Natural killer cell (primary cell): ENCODE data around the gene CALML6. TPM values are rescaled to one million over a fixed set of nuclear protein-coding genes. Genes with fewer than 3 reads are reported as not detected.
A peak's percentile ranks its signal among the peaks of the same experiment; 100 is the strongest.
"Not testable (repeated sequence)": the region's sequence is repeated elsewhere in the genome, so short reads cannot be mapped to it uniquely, and the experiment has no call there.

Experiments
- ATAC-seq, 3 donors: fragments of 150-1000 bp in 2 of 3; fragments of 200-7000 bp in 1 of 3; cut with Tn5 transposase; 1 replicate in 1 of 3; 2 replicates in 2 of 3; pipeline ENCODE4 v1.10.0; 2021; ENCODE audit warnings: mild to moderate bottlenecking in 2 of 3, moderate library complexity in 2 of 3
- DNase-seq, 2 donors: peaks; one replicate each; pipeline versions ENCODE4 v3.0.0 to v3.0.0-alpha.2; 2013 to 2021; ENCODE audit warnings: mixed read lengths in 1 of 2
- H3K27ac ChIP-seq: one replicate; pipeline ENCODE4 v1.5.1; 2013; ENCODE audit warnings: mild to moderate bottlenecking, low read length
- H3K27me3 ChIP-seq: one replicate; pipeline ENCODE4 v1.6.1; 2013; ENCODE audit warnings: low read length; ENCODE audit not compliant: control insufficient read depth, insufficient read depth
- H3K36me3 ChIP-seq: one replicate; pipeline ENCODE4 v1.6.1; 2013; ENCODE audit warnings: low read length; ENCODE audit not compliant: control insufficient read depth, insufficient read depth
- H3K4me1 ChIP-seq: one replicate; pipeline ENCODE4 v1.6.1; 2013; ENCODE audit warnings: low read length; ENCODE audit not compliant: control insufficient read depth, insufficient read depth
- H3K4me3 ChIP-seq: one replicate; pipeline ENCODE4 v1.5.1; 2013; ENCODE audit warnings: low read length
- H3K9me3 ChIP-seq: one replicate; pipeline ENCODE4 v1.6.1; 2013; ENCODE audit warnings: low read length; ENCODE audit not compliant: control insufficient read depth, insufficient read depth
- H3K27ac Mint-ChIP-seq, 2 donors: one replicate each; pipeline ENCODE4 v1.8.0; 2022; ENCODE audit warnings: mild to moderate bottlenecking in 2 of 2, mixed read lengths in 2 of 2, moderate library complexity in 1 of 2
- H3K27me3 Mint-ChIP-seq, 2 donors: one replicate each; pipeline ENCODE4 v1.8.0; 2022; ENCODE audit warnings: low read depth in 2 of 2, mixed read lengths in 2 of 2
- H3K36me3 Mint-ChIP-seq: one replicate; pipeline ENCODE4 v1.8.0; 2022; ENCODE audit warnings: mixed read lengths
- H3K4me1 Mint-ChIP-seq, 2 donors: one replicate each; pipeline ENCODE4 v1.8.0; 2022; ENCODE audit warnings: mixed read lengths in 2 of 2
- H3K4me3 Mint-ChIP-seq: one replicate; pipeline ENCODE4 v1.8.0; 2022; ENCODE audit warnings: mild to moderate bottlenecking, moderate library complexity, mixed read lengths
- H3K9me3 Mint-ChIP-seq, 2 donors: one replicate each; pipeline ENCODE4 v1.8.0; 2022; ENCODE audit warnings: mixed read lengths in 2 of 2
- WGBS: methylation state at CpG from one replicate; pipeline ENCODE4 v1.1.7; 2013; ENCODE audit warnings: missing lambda C conversion rate; ENCODE audit not compliant: insufficient coverage; 5-methylcytosine and 5-hydroxymethylcytosine counted together
- intact Hi-C: fragments of 100-400 bp; cut with micrococcal nuclease; formaldehyde crosslinking; loops from one replicate; pipeline ENCODE4 v1.14.2; 2022
- total RNA-seq, 4 donors: library from RNA; stranded (reverse); fragments of 120-200 nt in 1 of 4; gene quantifications; one replicate each; pipeline versions ENCODE4 v1.2.3 to v1.2.4, GENCODE V29; 2013 to 2022
- TF ChIP-seq, protein P1 (sequence below): fragments of 200-600 bp; IDR thresholded peaks from one replicate; pipeline ENCODE4 v1.8.0; 2022; ENCODE audit warnings: antibody characterized with exemption

CALML6 gene
- total RNA-seq, 3 donors from 2014 or later (not counting 1 experiment from before 2014, with no cell fraction given), result 2.1 to 3.9 (median 2.9) TPM

GRCh38 chr1:1880617-1881312, 34.3 kb upstream of the CALML6 start:
- H3K9me3 Mint-ChIP-seq, result no peaks in the 10 kb centered on the region
- Histone ChIP-seq H3K27ac (peak overlapping the region; percentile 38), H3K9me3 (no peaks in the 10 kb centered on the region), H3K27me3 (no peaks in the 10 kb centered on the region), H3K4me1 (peaks cover 70% of the 10 kb centered on the region), H3K36me3 (peaks cover 10% of the 10 kb centered on the region), H3K4me3 (no peak overlapping the region)
- H3K36me3 Mint-ChIP-seq, result no peaks in the 10 kb centered on the region
- peak in 2 of 3 donors; percentile 15 to 28 for ATAC-seq
- intact Hi-C loops, result loop anchor here (5.0 kb wide), 1 partner anchor 33 kb away; no protein-coding TSS in a partner anchor
- WGBS, result 49% methylated on average over 13 of the region's 13 CpGs
- H3K27ac Mint-ChIP-seq, result peak overlapping the region; percentile 71 to 86
- H3K4me1 Mint-ChIP-seq, result peaks cover 67 to 72% of the 10 kb centered on the region in 2 donors
- H3K27me3 Mint-ChIP-seq, result no peaks in the 10 kb centered on the region
- TF ChIP-seq, protein P1, sequence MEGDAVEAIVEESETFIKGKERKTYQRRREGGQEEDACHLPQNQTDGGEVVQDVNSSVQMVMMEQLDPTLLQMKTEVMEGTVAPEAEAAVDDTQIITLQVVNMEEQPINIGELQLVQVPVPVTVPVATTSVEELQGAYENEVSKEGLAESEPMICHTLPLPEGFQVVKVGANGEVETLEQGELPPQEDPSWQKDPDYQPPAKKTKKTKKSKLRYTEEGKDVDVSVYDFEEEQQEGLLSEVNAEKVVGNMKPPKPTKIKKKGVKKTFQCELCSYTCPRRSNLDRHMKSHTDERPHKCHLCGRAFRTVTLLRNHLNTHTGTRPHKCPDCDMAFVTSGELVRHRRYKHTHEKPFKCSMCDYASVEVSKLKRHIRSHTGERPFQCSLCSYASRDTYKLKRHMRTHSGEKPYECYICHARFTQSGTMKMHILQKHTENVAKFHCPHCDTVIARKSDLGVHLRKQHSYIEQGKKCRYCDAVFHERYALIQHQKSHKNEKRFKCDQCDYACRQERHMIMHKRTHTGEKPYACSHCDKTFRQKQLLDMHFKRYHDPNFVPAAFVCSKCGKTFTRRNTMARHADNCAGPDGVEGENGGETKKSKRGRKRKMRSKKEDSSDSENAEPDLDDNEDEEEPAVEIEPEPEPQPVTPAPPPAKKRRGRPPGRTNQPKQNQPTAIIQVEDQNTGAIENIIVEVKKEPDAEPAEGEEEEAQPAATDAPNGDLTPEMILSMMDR, result no peak
- DNase-seq, result no peak
- peak overlapping the region; percentile 63 for H3K4me3 Mint-ChIP-seq

DNA sequence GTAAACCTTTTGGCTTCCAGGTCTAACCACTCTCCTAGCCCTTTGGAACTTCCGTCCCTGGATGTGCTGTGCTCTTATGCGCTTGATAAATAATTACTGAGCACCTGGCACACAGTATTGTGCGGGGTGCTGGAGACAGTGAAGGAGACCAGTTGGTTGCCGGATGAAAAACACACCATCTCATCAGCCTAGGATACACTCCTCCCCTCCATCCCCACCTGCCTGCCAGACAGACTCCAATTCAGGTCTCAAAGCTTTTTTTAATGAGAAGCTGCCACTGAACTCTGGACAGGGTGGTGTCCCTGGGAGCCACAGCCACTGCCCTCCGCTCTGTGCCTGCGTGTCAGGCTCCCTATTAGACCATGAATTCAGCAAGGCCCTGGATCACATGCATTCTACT, 33.3 kb upstream of the CALML6 start:
- H3K27me3 Mint-ChIP-seq, result no peaks in the 10 kb centered on the region
- Histone ChIP-seq H3K36me3 (peaks cover 7% of the 10 kb centered on the region), H3K4me3 (no peak overlapping the region), H3K4me1 (peaks cover 70% of the 10 kb centered on the region), H3K27me3 (no peaks in the 10 kb centered on the region), H3K27ac (no peak overlapping the region), H3K9me3 (no peaks in the 10 kb centered on the region)
- intact Hi-C loops, result loop anchor here (5.0 kb wide), 1 partner anchor 34 kb away; no protein-coding TSS in a partner anchor
- H3K36me3 Mint-ChIP-seq, result no peaks in the 10 kb centered on the region
- DNase-seq (no peak), ATAC-seq (peak; percentile 4 to 33 (median 29))
- H3K27ac Mint-ChIP-seq, result peak overlapping the region; percentile 71 to 86
- peaks cover 65 to 68% of the 10 kb centered on the region in 2 donors for H3K4me1 Mint-ChIP-seq
- TF ChIP-seq, protein P1, result no peak
- peak overlapping the region; percentile 63 for H3K4me3 Mint-ChIP-seq
- WGBS, result 90% methylated on average over 6 of the region's 6 CpGs
- H3K9me3 Mint-ChIP-seq, result no peaks in the 10 kb centered on the region

DNA sequence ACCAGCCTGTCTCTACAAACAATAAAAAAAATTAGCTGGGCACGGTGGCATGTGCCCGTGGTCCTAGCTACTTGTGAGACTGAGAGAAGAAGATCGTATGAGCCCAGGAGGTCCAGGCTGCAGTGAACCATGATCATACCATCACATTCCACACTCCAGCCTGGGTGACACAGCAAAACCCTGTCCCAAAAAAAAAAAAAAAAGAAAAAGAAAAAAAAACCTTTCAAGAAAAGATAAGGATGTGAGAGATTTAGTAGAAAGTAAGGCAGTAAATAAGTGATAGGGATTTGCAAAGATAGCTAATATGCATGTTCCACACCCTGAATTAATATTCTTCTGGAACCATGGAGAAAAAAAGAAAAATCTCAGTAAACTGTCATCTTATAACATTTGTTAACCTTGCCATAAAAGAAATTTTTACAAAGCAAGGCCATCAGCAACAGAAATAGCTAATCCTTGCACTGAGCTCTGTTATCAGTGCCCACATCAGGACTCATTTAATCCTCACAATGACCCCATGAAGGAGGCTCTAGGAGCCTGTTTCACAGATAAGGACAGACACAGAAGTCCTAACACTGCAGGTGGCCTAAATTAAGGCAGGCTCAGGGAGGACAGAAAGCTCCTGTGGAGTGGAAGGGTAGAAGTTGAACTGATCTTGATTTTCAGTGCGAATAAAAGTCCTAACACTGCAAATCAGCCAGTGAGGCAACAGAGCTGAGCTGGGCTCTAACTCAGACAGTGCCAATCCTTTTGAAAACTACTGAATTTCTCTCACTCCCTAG, 31.8 kb upstream of the CALML6 start:
- no peak for ATAC-seq
- no peak for DNase-seq
- Histone ChIP-seq H3K27ac (no peak overlapping the region), H3K4me3 (no peak overlapping the region), H3K9me3 (no peaks in the 10 kb centered on the region), H3K27me3 (no peaks in the 10 kb centered on the region), H3K36me3 (peaks cover 7% of the 10 kb centered on the region), H3K4me1 (peaks cover 75% of the 10 kb centered on the region)
- TF ChIP-seq, protein P1, result no peak
- Mint-ChIP-seq H3K4me3 (peak overlapping the region; percentile 57), H3K4me1 (peaks cover 69 to 70% of the 10 kb centered on the region in 2 donors), H3K27ac (peak overlapping the region; percentile 71 to 86), H3K36me3 (no peaks in the 10 kb centered on the region), H3K27me3 (no peaks in the 10 kb centered on the region), H3K9me3 (no peaks in the 10 kb centered on the region)
- intact Hi-C loops, result loop anchor here (5.0 kb wide), 1 partner anchor 36 kb away; no protein-coding TSS in a partner anchor
- 54% methylated on average over 4 of the region's 4 CpGs for whole genome bisulfite sequencing

GRCh38 chr1:1883890-1884289, 31.2 kb upstream of the CALML6 start:
- H3K4me3 Mint-ChIP-seq, result peak overlapping the region; percentile 28
- not testable (repeated sequence) for DNase-seq, H3K9me3 ChIP-seq, H3K27me3 ChIP-seq, ATAC-seq, H3K36me3 ChIP-seq, H3K27ac ChIP-seq, H3K9me3 Mint-ChIP-seq, H3K4me3 ChIP-seq, H3K36me3 Mint-ChIP-seq, H3K27me3 Mint-ChIP-seq
- H3K27ac Mint-ChIP-seq, result peak overlapping the region; percentile 71 to 86
- intact Hi-C loops, result loop anchor here (5.0 kb wide), 1 partner anchor 37 kb away; no protein-coding TSS in a partner anchor
- WGBS, result 82% methylated on average over 11 of the region's 11 CpGs
- H3K4me1 ChIP-seq, result peaks cover 75% of the 10 kb centered on the region
- H3K4me1 Mint-ChIP-seq, result peaks cover 69 to 70% of the 10 kb centered on the region in 2 donors
